HCT116 (cell line): ENCODE results near the gene SCNN1B. TPM values are rescaled to one million over a fixed set of nuclear protein-coding genes. Genes with fewer than 3 reads are reported as not detected.

ENCODE experiments used
- ATAC-seq: fragments of 200-7000 bp; cut with Tn5 transposase; 2 replicates; pipeline ENCODE4 v1.9.1; 2020; ENCODE audit warnings: mild to moderate bottlenecking, moderate library complexity
- BruUV-seq: library from RNA; stranded (reverse); fragments of 400-500 nt; replicated peaks from 2 replicates; lab custom pipeline; 2021; lab: Mats Ljungman, UMichigan
- CTCF ChIA-PET: fragments of 300-600 bp; sonication (Branson Sonifier 250); formaldehyde crosslinking; loops from one replicate; lab custom pipeline; 2021; ENCODE audit warnings: antibody characterized with exemption; lab: Charles Lee
- POLR2A ChIA-PET: fragments of 300-600, 350-600 bp; sonication (Branson Sonifier 250); formaldehyde crosslinking; loops from one replicate; lab custom pipeline; 2021; ENCODE audit warnings: antibody characterized with exemption; lab: Charles Lee
- RAD21 ChIA-PET, 2 experiments: fragments of 300-600 bp; sonication (Branson Sonifier 250); formaldehyde crosslinking; loops; one replicate each; lab custom pipeline; 2023; ENCODE audit warnings: low total read pairs in 2 of 2; ENCODE audit not compliant: uncharacterized antibody in 2 of 2, unreplicated experiment in 2 of 2, low non-redundant PET in 1 of 2; lab: Charles Lee
- DNase-seq: peaks from one replicate; pipeline ENCODE4 v3.0.0-alpha.2; 2010; ENCODE audit warnings: low read depth, low spot score
- H2AFZ ChIP-seq: fragments of 200-600 bp; shearing (Covaris generic), sonication (generic); 2 replicates; pipeline ENCODE4 v1.6.1; 2017; ENCODE audit warnings: low read depth, mixed run types, mixed read lengths, antibody characterized with exemption, low read length; ENCODE audit not compliant: poor library complexity, severe bottlenecking
- H3K27ac ChIP-seq: 2 replicates; pipeline ENCODE4 v1.5.1; 2012; ENCODE audit warnings: low read depth, low read length
- H3K27me3 ChIP-seq: fragments of 200-600 bp; sonication (generic); 2 replicates; pipeline ENCODE4 v1.6.1; 2016; ENCODE audit warnings: mixed run types, low read length, mixed read lengths; ENCODE audit not compliant: insufficient read depth
- H3K36me3 ChIP-seq, 2 experiments: fragments of 200-500 bp in 1 of 2; fragments of 200-600 bp in 1 of 2; sonication (Bioruptor generic) in 1 of 2; sonication (generic) in 1 of 2; 2 replicates each; pipeline versions ENCODE4 v1.5.1 to v1.6.1; 2014 to 2016; ENCODE audit warnings: low read length in 2 of 2, inconsistent platforms in 1 of 2, mixed read lengths in 1 of 2, mixed run types in 1 of 2; ENCODE audit not compliant: insufficient read depth in 2 of 2, control insufficient read depth in 1 of 2
- H3K4me1 ChIP-seq, 2 experiments: fragments of 200-600 bp in 1 of 2; sonication (generic) in 1 of 2; 2 replicates each; pipeline versions ENCODE4 v1.5.1 to v1.6.1; 2012 to 2017; ENCODE audit warnings: low read length in 2 of 2, inconsistent platforms in 1 of 2, mild to moderate bottlenecking in 1 of 2, mixed read lengths in 1 of 2, mixed run types in 1 of 2, moderate library complexity in 1 of 2; ENCODE audit not compliant: insufficient read depth in 2 of 2, control insufficient read depth in 1 of 2
- H3K4me2 ChIP-seq: fragments of 200-600 bp; sonication (generic); 2 replicates; pipeline ENCODE4 v1.6.1; 2017; ENCODE audit warnings: mixed run types, low read length, mixed read lengths
- H3K4me3 ChIP-seq, 2 experiments: fragments of 200-600 bp in 1 of 2; sonication (generic) in 1 of 2; replicated peaks in 1 of 2; 2 replicates each; pipeline ENCODE4 v1.5.1; 2011 to 2016; ENCODE audit warnings: low read length in 2 of 2, control low read depth in 1 of 2, low read depth in 1 of 2, mild to moderate bottlenecking in 1 of 2, mixed read lengths in 1 of 2, mixed run types in 1 of 2
- H3K79me2 ChIP-seq: fragments of 200-600 bp; sonication (generic); 2 replicates; pipeline ENCODE4 v1.6.1; 2017; ENCODE audit warnings: mild to moderate bottlenecking, mixed run types, low read length, moderate library complexity, mixed read lengths; ENCODE audit not compliant: insufficient read depth
- H3K9ac ChIP-seq: fragments of 200-600 bp; sonication (generic); 2 replicates; pipeline ENCODE4 v1.6.1; 2016; ENCODE audit warnings: low read length, mixed read lengths
- H3K9me2 ChIP-seq: fragments of 200-600 bp; sonication (generic), shearing (Covaris generic); 2 replicates; pipeline ENCODE4 v1.6.1; 2017; ENCODE audit warnings: mixed run types, mild to moderate bottlenecking, moderate library complexity; ENCODE audit not compliant: insufficient read depth
- H3K9me3 ChIP-seq, 2 experiments: fragments of 200-500 bp in 1 of 2; fragments of 200-600 bp in 1 of 2; sonication (Bioruptor generic) in 1 of 2; sonication (generic) in 1 of 2; 2 replicates each; pipeline ENCODE4 v1.6.1; 2014 to 2017; ENCODE audit warnings: low read length in 2 of 2, mixed read lengths in 2 of 2, inconsistent platforms in 1 of 2, low read depth in 1 of 2, mild to moderate bottlenecking in 1 of 2, mixed run types in 1 of 2, moderate library complexity in 1 of 2; ENCODE audit not compliant: control insufficient read depth in 1 of 2, insufficient read depth in 1 of 2
- H4K20me1 ChIP-seq: fragments of 200-600 bp; sonication (generic), shearing (Covaris generic); 2 replicates; pipeline ENCODE4 v1.6.1; 2017; ENCODE audit warnings: mixed run types, mild to moderate bottlenecking, moderate library complexity; ENCODE audit not compliant: insufficient read depth
- CEBPB ChIP-seq: IDR thresholded peaks from 2 replicates; pipeline ENCODE4 v1.6.1; 2012; ENCODE audit warnings: low read depth
- EZH2 ChIP-seq: fragments of 200-600 bp; sonication (generic); IDR thresholded peaks from 2 replicates; pipeline ENCODE4 v1.6.1; 2017; ENCODE audit warnings: antibody characterized with exemption, mixed run types
- FOSL1 ChIP-seq: IDR thresholded peaks from 2 replicates; pipeline ENCODE4 v1.6.1; 2012; ENCODE audit warnings: low read depth
- POLR2AphosphoS5 ChIP-seq: IDR thresholded peaks from 2 replicates; pipeline ENCODE4 v1.6.1; 2011; ENCODE audit warnings: mild to moderate bottlenecking, low read depth, low read length, moderate library complexity
- SP1 ChIP-seq: IDR thresholded peaks from 2 replicates; pipeline ENCODE4 v1.6.1; 2012; ENCODE audit warnings: low read depth
- intact Hi-C: fragments of 100-400 bp; cut with micrococcal nuclease; formaldehyde crosslinking; loops from 2 replicates; pipeline ENCODE4 v1.10.0; 2022
- total RNA-seq: library from RNA; stranded (reverse); gene quantifications from one replicate; pipeline ENCODE4 v1.2.1, GENCODE V29; 2021; ENCODE audit not compliant: unreplicated experiment
- TF ChIP-seq, protein P1 (sequence below): IDR thresholded peaks from 2 replicates; pipeline ENCODE4 v1.6.1; 2011; ENCODE audit warnings: mild to moderate bottlenecking, low read length, moderate library complexity; ENCODE audit not compliant: insufficient replicate concordance; ENCODE audit errors: extremely low read depth
- TF ChIP-seq, protein P2 (sequence below): IDR thresholded peaks from 2 replicates; pipeline ENCODE4 v1.6.1; 2012
- TF ChIP-seq, protein P3 (sequence below), 3 experiments: fragments of 200-600 bp in 1 of 3; sonication (generic) in 1 of 3; IDR thresholded peaks in 2 of 3; conservative IDR thresholded peaks in 1 of 3; 2 replicates each; pipeline ENCODE4 v1.5.1; 2012 to 2017; ENCODE audit warnings: low read depth in 2 of 3, low read length in 2 of 3, antibody characterized with exemption in 1 of 3, borderline replicate concordance in 1 of 3, control low read depth in 1 of 3, mild to moderate bottlenecking in 1 of 3, mixed read lengths in 1 of 3, mixed run types in 1 of 3, moderate library complexity in 1 of 3; ENCODE audit not compliant: insufficient read depth in 1 of 3

Gene SCNN1B
- total RNA-seq, 1 experiment from 2014 or later = 0.37 TPM

DNA sequence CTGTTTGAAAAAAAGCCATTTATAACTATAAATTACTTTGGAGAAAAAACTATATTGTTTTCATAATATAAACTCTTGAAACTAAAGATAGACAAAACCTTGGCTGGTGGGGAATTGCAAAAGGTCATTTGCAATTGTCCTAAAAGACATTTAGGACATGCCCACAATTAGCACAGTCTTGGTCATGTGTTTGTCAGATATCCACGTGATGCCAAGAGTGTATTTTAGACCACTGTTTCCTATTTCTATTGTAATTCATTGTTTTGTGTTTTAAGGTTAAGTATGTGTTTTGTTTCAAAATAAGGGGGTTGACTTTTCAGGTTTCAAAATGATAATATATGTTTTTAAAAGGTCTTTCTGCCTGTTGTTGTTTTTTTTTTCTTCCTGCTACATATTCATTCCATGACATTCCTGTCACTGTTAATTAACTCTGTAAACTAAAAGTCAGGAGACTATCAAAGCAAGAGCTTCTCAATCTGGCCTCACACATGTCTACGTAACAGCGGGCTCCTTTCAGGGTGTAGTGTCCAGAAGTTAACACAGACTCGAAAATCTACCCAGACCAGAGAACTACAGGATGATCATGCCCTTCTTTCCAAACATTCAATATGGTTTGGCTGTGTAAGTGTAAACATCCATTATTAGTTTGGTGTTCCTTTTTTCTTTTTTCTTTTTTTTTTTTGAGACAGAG, 92.2 kb downstream of the SCNN1B start:
- ChIA-PET CTCF (no interaction called here), RAD21 (no interaction called here), POLR2A (no interaction called here)
- Histone ChIP-seq H3K36me3 (peaks cover 5 to 11% of the 10 kb centered on the region in 2 experiments; a peak in 3 of 4 replicates), H2AFZ (no peak overlapping the region), H4K20me1 (no peaks in the 10 kb centered on the region), H3K27ac (no peak overlapping the region), H3K9ac (no peak overlapping the region), H3K4me1 (no peaks in the 10 kb centered on the region), H3K27me3 (no peaks in the 10 kb centered on the region), H3K4me2 (no peak overlapping the region), H3K9me3 (no peaks in the 10 kb centered on the region), H3K79me2 (no peaks in the 10 kb centered on the region), H3K4me3 (no peak overlapping the region), H3K9me2 (no peaks in the 10 kb centered on the region)
- TF ChIP-seq, protein P1, sequence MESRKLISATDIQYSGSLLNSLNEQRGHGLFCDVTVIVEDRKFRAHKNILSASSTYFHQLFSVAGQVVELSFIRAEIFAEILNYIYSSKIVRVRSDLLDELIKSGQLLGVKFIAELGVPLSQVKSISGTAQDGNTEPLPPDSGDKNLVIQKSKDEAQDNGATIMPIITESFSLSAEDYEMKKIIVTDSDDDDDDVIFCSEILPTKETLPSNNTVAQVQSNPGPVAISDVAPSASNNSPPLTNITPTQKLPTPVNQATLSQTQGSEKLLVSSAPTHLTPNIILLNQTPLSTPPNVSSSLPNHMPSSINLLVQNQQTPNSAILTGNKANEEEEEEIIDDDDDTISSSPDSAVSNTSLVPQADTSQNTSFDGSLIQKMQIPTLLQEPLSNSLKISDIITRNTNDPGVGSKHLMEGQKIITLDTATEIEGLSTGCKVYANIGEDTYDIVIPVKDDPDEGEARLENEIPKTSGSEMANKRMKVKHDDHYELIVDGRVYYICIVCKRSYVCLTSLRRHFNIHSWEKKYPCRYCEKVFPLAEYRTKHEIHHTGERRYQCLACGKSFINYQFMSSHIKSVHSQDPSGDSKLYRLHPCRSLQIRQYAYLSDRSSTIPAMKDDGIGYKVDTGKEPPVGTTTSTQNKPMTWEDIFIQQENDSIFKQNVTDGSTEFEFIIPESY = no peak
- TF ChIP-seq, protein P2, sequence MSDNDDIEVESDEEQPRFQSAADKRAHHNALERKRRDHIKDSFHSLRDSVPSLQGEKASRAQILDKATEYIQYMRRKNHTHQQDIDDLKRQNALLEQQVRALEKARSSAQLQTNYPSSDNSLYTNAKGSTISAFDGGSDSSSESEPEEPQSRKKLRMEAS = no peak
- TF ChIP-seq FOSL1 = no peak
- no peak for TF ChIP-seq EZH2
- TF ChIP-seq CEBPB = no peak
- TF ChIP-seq, protein P3, sequence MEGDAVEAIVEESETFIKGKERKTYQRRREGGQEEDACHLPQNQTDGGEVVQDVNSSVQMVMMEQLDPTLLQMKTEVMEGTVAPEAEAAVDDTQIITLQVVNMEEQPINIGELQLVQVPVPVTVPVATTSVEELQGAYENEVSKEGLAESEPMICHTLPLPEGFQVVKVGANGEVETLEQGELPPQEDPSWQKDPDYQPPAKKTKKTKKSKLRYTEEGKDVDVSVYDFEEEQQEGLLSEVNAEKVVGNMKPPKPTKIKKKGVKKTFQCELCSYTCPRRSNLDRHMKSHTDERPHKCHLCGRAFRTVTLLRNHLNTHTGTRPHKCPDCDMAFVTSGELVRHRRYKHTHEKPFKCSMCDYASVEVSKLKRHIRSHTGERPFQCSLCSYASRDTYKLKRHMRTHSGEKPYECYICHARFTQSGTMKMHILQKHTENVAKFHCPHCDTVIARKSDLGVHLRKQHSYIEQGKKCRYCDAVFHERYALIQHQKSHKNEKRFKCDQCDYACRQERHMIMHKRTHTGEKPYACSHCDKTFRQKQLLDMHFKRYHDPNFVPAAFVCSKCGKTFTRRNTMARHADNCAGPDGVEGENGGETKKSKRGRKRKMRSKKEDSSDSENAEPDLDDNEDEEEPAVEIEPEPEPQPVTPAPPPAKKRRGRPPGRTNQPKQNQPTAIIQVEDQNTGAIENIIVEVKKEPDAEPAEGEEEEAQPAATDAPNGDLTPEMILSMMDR (IDR thresholded peaks at IDR 0.05 in 2 of 3, conservative IDR thresholded peaks at IDR 0.05 in 1 of 3; ENCODE audit: borderline replicate concordance in 1 of 3, insufficient read depth in 1 of 3, low read depth in 2 of 3, low read length in 2 of 3) = no peak
- no peak for TF ChIP-seq SP1
- no peak for TF ChIP-seq POLR2AphosphoS5
- ATAC-seq (no peak), DNase-seq (no peak)
- intact Hi-C loops = no loop called here
- BruUV-seq = no TSS peak
